Hypothalamus (tissue), 51 donors: Measurements from ENCODE around the gene C20orf173.

Source experiments
- DNase-seq, 51 donors: peaks; one replicate each; lab custom pipeline; 2025; lab: John Stamatoyannopoulos, UW

Gene C20orf173

GRCh38 chr20:35529552-35529951 is at the start of gene C20orf173:
C20orf173 (minus strand) TSS chr20:35529652; CDS start chr20:35529373, 279 bp downstream.
- DNase-seq = no peak

- DNase-seq = no peak
Observed at GRCh38 chr20:35579196-35579595, 49.7 kb upstream of the C20orf173 start.

GRCh38 chr20:35578469-35578868 is 49.0 kb upstream of the C20orf173 start:
- no peak for DNase-seq

- no peak for DNase-seq
Observed at GRCh38 chr20:35576816-35577215, 47.4 kb upstream of the C20orf173 start.

GRCh38 chr20:35575958-35576357 is 46.5 kb upstream of the C20orf173 start:
- DNase-seq = no peak

GRCh38 chr20:35572838-35573237 is 43.4 kb upstream of the C20orf173 start:
- no peak for DNase-seq

GRCh38 chr20:35571555-35571954 is 42.1 kb upstream of the C20orf173 start:
- no peak for DNase-seq

- no peak for DNase-seq
Observed at GRCh38 chr20:35568645-35569044, 39.2 kb upstream of the C20orf173 start.

GRCh38 chr20:35564905-35565304 is 35.5 kb upstream of the C20orf173 start:
- no peak for DNase-seq

GRCh38 chr20:35563834-35564233 is 34.4 kb upstream of the C20orf173 start:
- no peak for DNase-seq

GRCh38 chr20:35562541-35563110 is 33.2 kb upstream of the C20orf173 start:
- no peak for DNase-seq

GRCh38 chr20:35561671-35562070 is 32.2 kb upstream of the C20orf173 start:
- DNase-seq = no peak

GRCh38 chr20:35561268-35561667 is 31.8 kb upstream of the C20orf173 start:
- peak in 24 of 51 donors; percentile 4 to 41 (median 16) for DNase-seq

- no peak for DNase-seq
Observed at GRCh38 chr20:35560541-35560940, 31.1 kb upstream of the C20orf173 start.

GRCh38 chr20:35560105-35560511 is 30.7 kb upstream of the C20orf173 start:
- DNase-seq = no peak

GRCh38 chr20:35559042-35559693 is 29.7 kb upstream of the C20orf173 start:
- DNase-seq = no peak

GRCh38 chr20:35558451-35558850 is 29.0 kb upstream of the C20orf173 start:
- no peak for DNase-seq

GRCh38 chr20:35556871-35557270 is 27.4 kb upstream of the C20orf173 start:
- DNase-seq = no peak

GRCh38 chr20:35555951-35556645 is 26.6 kb upstream of the C20orf173 start:
- no peak for DNase-seq

- DNase-seq = peak in 1 of 51 donors; percentile 3
Observed at GRCh38 chr20:35555461-35555860, 26.0 kb upstream of the C20orf173 start.

GRCh38 chr20:35552914-35553313 is 23.5 kb upstream of the C20orf173 start:
- DNase-seq = no peak

GRCh38 chr20:35551503-35551902 is 22.1 kb upstream of the C20orf173 start:
- DNase-seq = no peak
